SK-N-SH (cell line): ENCODE data around the gene KIF3B. TPM values are rescaled to one million over a fixed set of nuclear protein-coding genes. Genes with fewer than 3 reads are reported as not detected.

ENCODE experiments used
- CTCF ChIA-PET: fragments of 300-600, 350-600 bp; formaldehyde crosslinking; extraction: SDS; loops from one replicate; lab custom pipeline; 2021; lab: Yijun Ruan, JAX
- POLR2A ChIA-PET: fragments of 350-600 bp; sonication (Branson Sonifier 250); formaldehyde crosslinking; extraction: SDS; loops from one replicate; lab custom pipeline; 2020; ENCODE audit warnings: antibody characterized with exemption, inconsistent platforms; lab: Yijun Ruan, JAX
- DNase-seq: peaks from one replicate; pipeline ENCODE4 v3.0.0; 2012
- H2AFZ ChIP-seq: fragments of 200-600 bp; sonication (generic); 2 replicates; pipeline ENCODE4 v1.8.1; 2016; ENCODE audit warnings: antibody characterized with exemption, mild to moderate bottlenecking, low read depth
- H3F3A ChIP-seq: fragments of 200-600 bp; sonication (generic); replicated peaks from 2 replicates; pipeline ENCODE3; 2016; ENCODE audit warnings: antibody characterized with exemption, mild to moderate bottlenecking; ENCODE audit not compliant: insufficient read depth
- H3K27ac ChIP-seq, 2 experiments: fragments of 200-500 bp in 1 of 2; fragments of 200-600 bp in 1 of 2; sonication (Bioruptor generic) in 1 of 2; sonication (generic), shearing (Covaris generic) in 1 of 2; 2 replicates each; pipeline versions ENCODE4 v1.5.1 to v1.6.1; 2014 to 2016; ENCODE audit warnings: low read depth in 2 of 2, inconsistent platforms in 1 of 2, low read length in 1 of 2, mild to moderate bottlenecking in 1 of 2, mixed read lengths in 1 of 2
- H3K27me3 ChIP-seq: fragments of 200-600 bp; sonication (generic), shearing (Covaris generic); 2 replicates; pipeline ENCODE4 v1.6.1; 2016; ENCODE audit warnings: mixed run types; ENCODE audit not compliant: insufficient read depth
- H3K36me3 ChIP-seq, 2 experiments: fragments of 200-500 bp in 1 of 2; fragments of 200-600 bp in 1 of 2; sonication (Bioruptor generic) in 1 of 2; sonication (generic) in 1 of 2; replicated peaks in 1 of 2; 2 replicates each; pipeline versions ENCODE3 to v1.5.1; 2014 to 2016; ENCODE audit warnings: low read length in 1 of 2, mild to moderate bottlenecking in 1 of 2; ENCODE audit not compliant: insufficient read depth in 2 of 2, control insufficient read depth in 1 of 2
- H3K4me1 ChIP-seq, 2 experiments: fragments of 200-500 bp in 1 of 2; fragments of 200-600 bp in 1 of 2; sonication (Bioruptor generic) in 1 of 2; sonication (generic), shearing (Covaris generic) in 1 of 2; 2 replicates each; pipeline versions ENCODE4 v1.5.1 to v1.6.1; 2014 to 2016; ENCODE audit warnings: low read depth in 1 of 2, low read length in 1 of 2, mixed run types in 1 of 2; ENCODE audit not compliant: insufficient read depth in 2 of 2, control insufficient read depth in 1 of 2
- H3K4me2 ChIP-seq: fragments of 200-600 bp; sonication (generic), shearing (Covaris generic); 2 replicates; pipeline ENCODE4 v1.6.1; 2017; ENCODE audit warnings: mixed run types
- H3K4me3 ChIP-seq, 2 experiments: fragments of 200-500 bp in 1 of 2; fragments of 200-600 bp in 1 of 2; sonication (Bioruptor generic) in 1 of 2; sonication (generic), shearing (Covaris generic) in 1 of 2; 2 replicates each; pipeline versions ENCODE4 v1.5.1 to v1.8.1; 2014 to 2016; ENCODE audit warnings: low read depth in 2 of 2, inconsistent platforms in 1 of 2, low read length in 1 of 2, mild to moderate bottlenecking in 1 of 2, mixed read lengths in 1 of 2, moderate library complexity in 1 of 2
- H3K79me2 ChIP-seq: fragments of 200-600 bp; sonication (generic); 2 replicates; pipeline ENCODE4 v1.8.1; 2017; ENCODE audit warnings: mild to moderate bottlenecking; ENCODE audit not compliant: insufficient read depth
- H3K9ac ChIP-seq: fragments of 200-600 bp; sonication (generic); 2 replicates; pipeline ENCODE4 v1.6.1; 2017; ENCODE audit warnings: mixed run types
- H3K9me2 ChIP-seq: fragments of 200-600 bp; sonication (generic); 2 replicates; pipeline ENCODE4 v1.6.1; 2017; ENCODE audit warnings: mixed run types
- H3K9me3 ChIP-seq: fragments of 200-600 bp; sonication (generic); 2 replicates; pipeline ENCODE4 v1.6.1; 2017; ENCODE audit warnings: mixed run types, mild to moderate bottlenecking, moderate library complexity
- H4K20me1 ChIP-seq: fragments of 200-600 bp; sonication (generic); 2 replicates; pipeline ENCODE4 v1.6.1; 2017; ENCODE audit warnings: mild to moderate bottlenecking, mixed run types; ENCODE audit not compliant: insufficient read depth
- EP300 ChIP-seq, 2 experiments: IDR thresholded peaks; 2 replicates each; pipeline versions ENCODE4 v1.4.0 to v1.6.1; 2012; ENCODE audit warnings: borderline replicate concordance in 1 of 2, low read depth in 1 of 2, low read length in 1 of 2
- FOSL2 ChIP-seq: IDR thresholded peaks from 2 replicates; pipeline ENCODE4 v1.4.0; 2012; ENCODE audit warnings: low read depth, mild to moderate bottlenecking, moderate library complexity, borderline replicate concordance
- FOXJ3 ChIP-seq: sonication (generic); formaldehyde crosslinking; IDR thresholded peaks from 2 replicates; pipeline ENCODE4 v1.5.1; 2020; ENCODE audit warnings: mild to moderate bottlenecking, missing genetic modification reagents
- FOXM1 ChIP-seq: IDR thresholded peaks from 2 replicates; pipeline ENCODE4 v1.4.0; 2012; ENCODE audit warnings: low read depth, mild to moderate bottlenecking
- GABPA ChIP-seq: IDR thresholded peaks from 2 replicates; pipeline ENCODE4 v1.4.0; 2012; ENCODE audit warnings: low read depth, mild to moderate bottlenecking
- GATA2 ChIP-seq: sonication (generic); formaldehyde crosslinking; IDR thresholded peaks from 2 replicates; pipeline ENCODE4 v1.5.0; 2020; ENCODE audit warnings: mild to moderate bottlenecking, missing genetic modification reagents
- JUND ChIP-seq: IDR thresholded peaks from 2 replicates; pipeline ENCODE4 v1.4.0; 2012
- MAX ChIP-seq: IDR thresholded peaks from 2 replicates; pipeline ENCODE4 v1.4.0; 2012; ENCODE audit warnings: low read depth
- MXI1 ChIP-seq: IDR thresholded peaks from 2 replicates; pipeline ENCODE4 v1.6.1; 2012; ENCODE audit warnings: mild to moderate bottlenecking, low read depth, low read length, improper control_type of control experiment
- NFIC ChIP-seq: IDR thresholded peaks from 2 replicates; pipeline ENCODE4 v1.4.0; 2012; ENCODE audit warnings: borderline replicate concordance
- NRF1 ChIP-seq: IDR thresholded peaks from 2 replicates; pipeline ENCODE4 v1.6.1; 2012; ENCODE audit warnings: low read depth, mild to moderate bottlenecking, low read length
- PBX3 ChIP-seq: IDR thresholded peaks from 2 replicates; pipeline ENCODE4; 2012
- POLR2AphosphoS5 ChIP-seq: IDR thresholded peaks from 2 replicates; pipeline ENCODE4 v1.6.1; 2012; ENCODE audit warnings: low read depth, low read length
- RCOR1 ChIP-seq: fragments of 150-350 bp; IDR thresholded peaks from 2 replicates; pipeline ENCODE4 v1.6.1; 2017; ENCODE audit warnings: antibody characterized with exemption, low read length
- RFX5 ChIP-seq: IDR thresholded peaks from 2 replicates; pipeline ENCODE4 v1.6.1; 2012; ENCODE audit warnings: mild to moderate bottlenecking, improper control_type of control experiment, low read length
- TCF12 ChIP-seq: IDR thresholded peaks from 2 replicates; pipeline ENCODE4 v1.4.0; 2012
- YY1 ChIP-seq: IDR thresholded peaks from 2 replicates; pipeline ENCODE4 v1.4.0; 2012; ENCODE audit warnings: low read depth, mild to moderate bottlenecking
- WGBS: methylation state at CpG from one replicate; pipeline ENCODE4 v1.1.6; 2017; ENCODE audit warnings: low lambda C conversion rate; 5-methylcytosine and 5-hydroxymethylcytosine counted together
- polyA plus RNA-seq, 3 experiments: library from polyadenylated mRNA; depleted of rRNA; stranded (reverse); fragments of >200 nt; gene quantifications; 2 replicates each; pipeline ENCODE4 v1.2.3, GENCODE V29; 2012
- TF ChIP-seq, protein P1 (sequence below): fragments of 150-350 bp; IDR thresholded peaks from 2 replicates; pipeline ENCODE4 v1.6.1; 2017; ENCODE audit warnings: antibody characterized with exemption, low read length, low read depth, borderline replicate concordance
- TF ChIP-seq, protein P2 (sequence below): IDR thresholded peaks from 2 replicates; pipeline ENCODE4 v1.4.0; 2012; ENCODE audit warnings: low read depth, borderline replicate concordance
- TF ChIP-seq, protein P3 (sequence below): IDR thresholded peaks from 2 replicates; pipeline ENCODE4 v1.6.1; 2012; ENCODE audit warnings: mild to moderate bottlenecking, low read depth, low read length, moderate library complexity

The KIF3B gene
- polyA plus RNA-seq, 1 of the 3 experiments (the other 2 are of a cell fraction): 18.6 TPM

GRCh38 chr20:32244150-32244823 lies 33.2 kb upstream of the KIF3B start:
- POLR2A ChIA-PET: no interaction called here
- Histone ChIP-seq H3K4me3 (no peak overlapping the region), H3K4me1 (peaks cover 0 to 3% of the 10 kb centered on the region in 2 experiments; a peak in 1 of 4 replicates), H4K20me1 (no peaks in the 10 kb centered on the region), H3F3A (no peaks in the 10 kb centered on the region), H3K27me3 (no peaks in the 10 kb centered on the region), H3K27ac (no peak overlapping the region), H3K9me3 (no peaks in the 10 kb centered on the region), H3K4me2 (no peak overlapping the region), H2AFZ (no peak overlapping the region), H3K9me2 (no peaks in the 10 kb centered on the region), H3K79me2 (no peaks in the 10 kb centered on the region), H3K9ac (no peak overlapping the region), H3K36me3 (no peaks in the 10 kb centered on the region)
- WGBS: 93% methylated on average over 6 of the region's 6 CpGs
- no peak for TF ChIP-seq RCOR1
- TF ChIP-seq TCF12: no peak
- no peak for TF ChIP-seq YY1
- TF ChIP-seq RFX5: no peak
- no peak for TF ChIP-seq FOXM1
- TF ChIP-seq GABPA: no peak
- no peak for TF ChIP-seq FOXJ3
- TF ChIP-seq, protein P1, sequence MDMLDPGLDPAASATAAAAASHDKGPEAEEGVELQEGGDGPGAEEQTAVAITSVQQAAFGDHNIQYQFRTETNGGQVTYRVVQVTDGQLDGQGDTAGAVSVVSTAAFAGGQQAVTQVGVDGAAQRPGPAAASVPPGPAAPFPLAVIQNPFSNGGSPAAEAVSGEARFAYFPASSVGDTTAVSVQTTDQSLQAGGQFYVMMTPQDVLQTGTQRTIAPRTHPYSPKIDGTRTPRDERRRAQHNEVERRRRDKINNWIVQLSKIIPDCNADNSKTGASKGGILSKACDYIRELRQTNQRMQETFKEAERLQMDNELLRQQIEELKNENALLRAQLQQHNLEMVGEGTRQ: no peak
- TF ChIP-seq POLR2AphosphoS5: no peak
- no peak for TF ChIP-seq GATA2 (CRISPR knock-in tag)
- no peak for TF ChIP-seq NRF1
- TF ChIP-seq PBX3: no peak
- CTCF ChIA-PET: no interaction called here
- DNase-seq: no peak

GRCh38 chr20:32244959-32245358 lies 32.5 kb upstream of the KIF3B start:
- Histone ChIP-seq H3K4me2 (no peak overlapping the region), H4K20me1 (no peaks in the 10 kb centered on the region), H3K4me3 (no peak overlapping the region), H3K27ac (no peak overlapping the region), H3K79me2 (no peaks in the 10 kb centered on the region), H3K36me3 (no peaks in the 10 kb centered on the region), H3K4me1 (peaks cover 0 to 3% of the 10 kb centered on the region in 2 experiments; a peak in 1 of 4 replicates), H3K27me3 (no peaks in the 10 kb centered on the region), H3F3A (no peaks in the 10 kb centered on the region), H3K9me2 (no peaks in the 10 kb centered on the region), H3K9ac (no peak overlapping the region), H3K9me3 (no peaks in the 10 kb centered on the region), H2AFZ (no peak overlapping the region)
- 90% methylated on average over 4 of the region's 4 CpGs for WGBS
- CTCF ChIA-PET: no interaction called here
- POLR2A ChIA-PET: no interaction called here
- DNase-seq: no peak
- TF ChIP-seq TCF12: no peak
- no peak for TF ChIP-seq NFIC
- no peak for TF ChIP-seq FOXM1
- TF ChIP-seq MAX: no peak
- no peak for TF ChIP-seq MXI1
- TF ChIP-seq FOSL2: no peak
- TF ChIP-seq, protein P2, sequence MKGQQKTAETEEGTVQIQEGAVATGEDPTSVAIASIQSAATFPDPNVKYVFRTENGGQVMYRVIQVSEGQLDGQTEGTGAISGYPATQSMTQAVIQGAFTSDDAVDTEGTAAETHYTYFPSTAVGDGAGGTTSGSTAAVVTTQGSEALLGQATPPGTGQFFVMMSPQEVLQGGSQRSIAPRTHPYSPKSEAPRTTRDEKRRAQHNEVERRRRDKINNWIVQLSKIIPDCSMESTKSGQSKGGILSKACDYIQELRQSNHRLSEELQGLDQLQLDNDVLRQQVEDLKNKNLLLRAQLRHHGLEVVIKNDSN: no peak
- TF ChIP-seq EP300 (IDR thresholded peaks at IDR 0.05; ENCODE audit: borderline replicate concordance in 1 of 2, low read depth in 1 of 2, low read length in 1 of 2): no peak
- no peak for TF ChIP-seq FOXJ3
- TF ChIP-seq JUND: no peak
- no peak for TF ChIP-seq GATA2 (CRISPR knock-in tag)
- TF ChIP-seq, protein P3, sequence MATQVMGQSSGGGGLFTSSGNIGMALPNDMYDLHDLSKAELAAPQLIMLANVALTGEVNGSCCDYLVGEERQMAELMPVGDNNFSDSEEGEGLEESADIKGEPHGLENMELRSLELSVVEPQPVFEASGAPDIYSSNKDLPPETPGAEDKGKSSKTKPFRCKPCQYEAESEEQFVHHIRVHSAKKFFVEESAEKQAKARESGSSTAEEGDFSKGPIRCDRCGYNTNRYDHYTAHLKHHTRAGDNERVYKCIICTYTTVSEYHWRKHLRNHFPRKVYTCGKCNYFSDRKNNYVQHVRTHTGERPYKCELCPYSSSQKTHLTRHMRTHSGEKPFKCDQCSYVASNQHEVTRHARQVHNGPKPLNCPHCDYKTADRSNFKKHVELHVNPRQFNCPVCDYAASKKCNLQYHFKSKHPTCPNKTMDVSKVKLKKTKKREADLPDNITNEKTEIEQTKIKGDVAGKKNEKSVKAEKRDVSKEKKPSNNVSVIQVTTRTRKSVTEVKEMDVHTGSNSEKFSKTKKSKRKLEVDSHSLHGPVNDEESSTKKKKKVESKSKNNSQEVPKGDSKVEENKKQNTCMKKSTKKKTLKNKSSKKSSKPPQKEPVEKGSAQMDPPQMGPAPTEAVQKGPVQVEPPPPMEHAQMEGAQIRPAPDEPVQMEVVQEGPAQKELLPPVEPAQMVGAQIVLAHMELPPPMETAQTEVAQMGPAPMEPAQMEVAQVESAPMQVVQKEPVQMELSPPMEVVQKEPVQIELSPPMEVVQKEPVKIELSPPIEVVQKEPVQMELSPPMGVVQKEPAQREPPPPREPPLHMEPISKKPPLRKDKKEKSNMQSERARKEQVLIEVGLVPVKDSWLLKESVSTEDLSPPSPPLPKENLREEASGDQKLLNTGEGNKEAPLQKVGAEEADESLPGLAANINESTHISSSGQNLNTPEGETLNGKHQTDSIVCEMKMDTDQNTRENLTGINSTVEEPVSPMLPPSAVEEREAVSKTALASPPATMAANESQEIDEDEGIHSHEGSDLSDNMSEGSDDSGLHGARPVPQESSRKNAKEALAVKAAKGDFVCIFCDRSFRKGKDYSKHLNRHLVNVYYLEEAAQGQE: no peak
- TF ChIP-seq, protein P1: no peak
